Measurements from ENCODE around the gene PRAC1.

GRCh38 chr17:48770954-48771353, 48.6 kb upstream of the PRAC1 start:
- no peak for TF ChIP-seq CTCF (IDR thresholded peaks at IDR 0.05; ENCODE audit: extremely low read depth in 1 of 2, insufficient read depth in 1 of 2, low read depth in 1 of 2, low read length in 2 of 2)
- no peak for TF ChIP-seq POLR2A (IDR thresholded peaks at IDR 0.05; ENCODE audit: low read depth, low read length)
- TF ChIP-seq EZH2 (IDR thresholded peaks at IDR 0.05; ENCODE audit: borderline replicate concordance, low read depth, low read length, severe bottlenecking), result no peak
- no peak for TF ChIP-seq JUN (IDR thresholded peaks at IDR 0.05; ENCODE audit: borderline replicate concordance, insufficient read depth, insufficient read length, low read depth)
- TF ChIP-seq POLR2AphosphoS5 (IDR thresholded peaks at IDR 0.05; ENCODE audit: insufficient read depth, low read depth, low read length), result no peak
- TF ChIP-seq MAX (IDR thresholded peaks at IDR 0.05; ENCODE audit: insufficient read depth, insufficient read length), result no peak
- TF ChIP-seq GATA2 (IDR thresholded peaks at IDR 0.05; ENCODE audit: insufficient read depth, insufficient read length, low read depth, low read length), result no peak
- TF ChIP-seq FOS (IDR thresholded peaks at IDR 0.05; ENCODE audit: borderline replicate concordance, insufficient read depth, low read length), result no peak
- no peak for TF ChIP-seq MYC (IDR thresholded peaks at IDR 0.05; ENCODE audit: low read depth, low read length)
